ENCODE measurements around the gene NTF3. TPM values are rescaled to one million over a fixed set of nuclear protein-coding genes. Genes with fewer than 3 reads are reported as not detected.
A peak's percentile ranks its signal among the peaks of the same experiment; 100 is the strongest.

Gene NTF3
- total RNA-seq, 6 experiments from 2014 or later: 5.2 to 9.5 (median 8.6) TPM

GRCh38 chr12:5444520-5444919 is 12.6 kb downstream of the NTF3 start:
- Mint-ChIP-seq H3K27me3 (ENCODE audit: insufficient read depth) (peaks cover 6% of the 10 kb centered on the region), H3K9me3 (no peaks in the 10 kb centered on the region), H3K4me3 (no peak overlapping the region), H3K36me3 (ENCODE audit: low read depth) (no peaks in the 10 kb centered on the region; the same call in 1 of the 2 replicates), H3K4me1 (ENCODE audit: low read depth) (peaks cover 42% of the 10 kb centered on the region), H3K27ac (no peak overlapping the region)
- no peak for TF ChIP-seq CTCF (IDR thresholded peaks at IDR 0.05)
- DNase-seq: no peak

- no peak for TF ChIP-seq CTCF (IDR thresholded peaks at IDR 0.05)
- Mint-ChIP-seq H3K4me1 (ENCODE audit: low read depth) (peaks cover 14% of the 10 kb centered on the region), H3K36me3 (ENCODE audit: low read depth) (no peaks in the 10 kb centered on the region; the same call in 1 of the 2 replicates), H3K4me3 (no peak overlapping the region), H3K27me3 (ENCODE audit: insufficient read depth) (peaks cover 6% of the 10 kb centered on the region), H3K27ac (no peak overlapping the region), H3K9me3 (no peaks in the 10 kb centered on the region)
- no peak for DNase-seq
Measured at GRCh38 chr12:5447320-5447719, 15.4 kb downstream of the NTF3 start.

GRCh38 chr12:5451251-5451650 is 19.3 kb downstream of the NTF3 start:
- no peaks in the 10 kb centered on the region for H3K9me3 Mint-ChIP-seq
- TF ChIP-seq CTCF (IDR thresholded peaks at IDR 0.05): no peak
- H3K36me3 Mint-ChIP-seq (ENCODE audit: low read depth): no peaks in the 10 kb centered on the region; the same call in 1 of the 2 replicates
- H3K4me3 Mint-ChIP-seq: no peak overlapping the region
- H3K4me1 Mint-ChIP-seq (ENCODE audit: low read depth): peaks cover 34% of the 10 kb centered on the region
- no peak for DNase-seq
- no peak overlapping the region for H3K27ac Mint-ChIP-seq
- H3K27me3 Mint-ChIP-seq (ENCODE audit: insufficient read depth): peaks cover 6% of the 10 kb centered on the region

- H3K4me1 Mint-ChIP-seq (ENCODE audit: low read depth): peaks cover 47% of the 10 kb centered on the region
- H3K4me3 Mint-ChIP-seq: no peak overlapping the region
- peaks cover 3% of the 10 kb centered on the region for H3K27me3 Mint-ChIP-seq (ENCODE audit: insufficient read depth)
- no peak for TF ChIP-seq CTCF (IDR thresholded peaks at IDR 0.05)
- H3K27ac Mint-ChIP-seq: no peak overlapping the region
- DNase-seq: no peak
- H3K36me3 Mint-ChIP-seq (ENCODE audit: low read depth): peaks cover 2% of the 10 kb centered on the region; the same call in 1 of the 2 replicates
- no peaks in the 10 kb centered on the region for H3K9me3 Mint-ChIP-seq
Measured at GRCh38 chr12:5452569-5452968, 20.7 kb downstream of the NTF3 start.

- peaks cover 10% of the 10 kb centered on the region for H3K36me3 Mint-ChIP-seq (ENCODE audit: low read depth)
- no peak overlapping the region for H3K4me3 Mint-ChIP-seq
- H3K27me3 Mint-ChIP-seq (ENCODE audit: insufficient read depth): peaks cover 3% of the 10 kb centered on the region
- peaks cover 56% of the 10 kb centered on the region for H3K4me1 Mint-ChIP-seq (ENCODE audit: low read depth)
- no peak for TF ChIP-seq CTCF (IDR thresholded peaks at IDR 0.05)
- H3K27ac Mint-ChIP-seq: no peak overlapping the region; the same call in 1 of the 2 replicates
- DNase-seq: no peak
- H3K9me3 Mint-ChIP-seq: no peaks in the 10 kb centered on the region
Measured at GRCh38 chr12:5453466-5453865, 21.6 kb downstream of the NTF3 start.

GRCh38 chr12:5455045-5455444 is 23.1 kb downstream of the NTF3 start:
- TF ChIP-seq CTCF (IDR thresholded peaks at IDR 0.05): no peak

More at GRCh38 chr12:5455045-5455444, 23.1 kb downstream of the NTF3 start:
- peaks cover 59% of the 10 kb centered on the region for H3K4me1 Mint-ChIP-seq (ENCODE audit: low read depth)
- H3K9me3 Mint-ChIP-seq: no peaks in the 10 kb centered on the region
- DNase-seq: no peak
- H3K27me3 Mint-ChIP-seq (ENCODE audit: insufficient read depth): peaks cover 6% of the 10 kb centered on the region
- no peak overlapping the region for H3K4me3 Mint-ChIP-seq
- peak overlapping the region; percentile 96; the same call in 1 of the 2 replicates for H3K27ac Mint-ChIP-seq
- peaks cover 19% of the 10 kb centered on the region for H3K36me3 Mint-ChIP-seq (ENCODE audit: low read depth)

Data from HFFc6 (cell line).